ENCODE results near the gene ALPI.
"Not testable (repeated sequence)": the region's sequence is repeated elsewhere in the genome, so short reads cannot be mapped to it uniquely, and the experiment has no call there.

The ALPI gene

DNA sequence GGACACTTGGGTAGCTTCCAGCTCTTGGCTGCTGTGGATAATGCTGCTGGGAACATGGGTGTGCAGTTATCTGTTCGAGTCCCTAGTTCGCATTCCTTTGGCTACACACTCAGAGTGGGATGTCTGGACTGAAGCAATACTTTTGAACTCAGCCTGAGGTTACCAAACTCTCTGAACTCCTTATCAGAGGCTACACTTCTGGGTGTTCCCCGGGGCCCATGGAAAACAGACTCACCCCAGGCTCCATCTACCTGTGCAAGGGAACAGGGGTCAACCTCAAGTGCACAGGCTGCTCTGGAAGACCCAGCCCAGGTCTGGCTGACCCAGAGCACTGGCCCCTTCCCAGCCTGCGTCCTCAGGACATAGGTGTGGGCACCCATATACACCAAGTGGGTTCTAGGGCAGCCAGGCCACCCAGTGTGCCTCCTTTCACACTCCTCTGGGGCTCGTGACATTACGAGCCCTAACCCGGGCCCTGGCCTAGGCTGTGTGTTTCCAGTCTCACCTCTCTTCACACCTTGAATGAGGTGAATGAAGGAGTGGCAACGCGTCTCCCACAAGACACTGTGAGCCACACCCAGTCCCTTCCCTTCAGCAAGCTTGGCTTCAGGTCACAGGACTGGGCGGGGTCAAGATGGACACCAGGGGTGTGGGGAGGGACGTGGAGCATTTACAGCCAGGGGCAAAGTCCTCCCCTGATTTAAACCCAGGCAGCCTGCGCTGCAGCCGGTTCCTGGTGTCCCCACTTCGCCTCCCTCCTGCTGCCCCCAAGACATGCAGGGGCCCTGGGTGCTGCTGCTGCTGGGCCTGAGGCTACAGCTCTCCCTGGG lies at the start of gene ALPI:
TSS of gene ALPI (plus strand) at position 728 of the 830 bp plus-strand sequence. CDS start at position 775, 47 bp downstream.
- DNase-seq, result no peak

DNA sequence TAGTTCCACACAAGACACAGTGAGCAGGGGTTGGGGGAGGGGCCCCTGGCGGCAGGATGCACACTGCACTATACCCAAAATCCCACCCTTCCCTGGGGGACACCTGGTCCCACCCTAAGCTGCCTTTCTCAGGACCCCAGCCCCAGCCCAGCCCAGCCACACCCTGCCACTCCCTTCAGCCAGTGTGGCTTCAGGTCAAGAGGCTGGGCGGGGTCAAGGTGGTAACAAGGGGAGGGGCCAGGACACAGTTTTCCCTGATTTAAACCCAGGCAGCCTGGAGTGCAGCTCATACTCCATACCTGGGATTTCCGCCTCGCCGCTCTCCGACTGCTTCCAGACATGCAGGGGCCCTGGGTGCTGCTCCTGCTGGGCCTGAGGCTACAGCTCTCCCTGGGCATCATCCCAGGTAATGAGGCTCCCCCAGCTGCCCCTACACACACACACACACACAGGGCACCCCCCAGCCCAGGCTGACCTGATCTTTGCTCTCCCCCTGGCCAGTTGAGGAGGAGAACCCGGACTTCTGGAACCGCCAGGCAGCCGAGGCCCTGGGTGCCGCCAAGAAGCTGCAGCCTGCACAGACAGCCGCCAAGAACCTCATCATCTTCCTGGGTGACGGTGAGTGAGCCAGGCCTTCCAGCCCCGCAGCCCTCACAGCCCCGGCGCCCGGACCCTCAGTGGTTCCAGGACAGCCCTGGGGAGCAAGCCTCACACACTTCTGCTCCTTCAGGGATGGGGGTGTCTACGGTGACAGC lies 49.2 kb upstream of the ALPI start, which contains the start of gene ALPG:
TSS of gene ALPG (plus strand) at position 289 of the 755 bp plus-strand sequence. CDS start at position 340, 51 bp downstream.
- DNase-seq, result no peak

- DNase-seq, result not testable (repeated sequence)
These were observed 48.4 kb upstream of the ALPI start for GRCh38 chr2:232407428-232408150.

GRCh38 chr2:232408269-232408668 lies 47.7 kb upstream of the ALPI start:
- not testable (repeated sequence) for DNase-seq

- DNase-seq, result not testable (repeated sequence)
These were observed 46.3 kb upstream of the ALPI start for GRCh38 chr2:232409617-232410016.

- DNase-seq, result no peak
These were observed 45.6 kb upstream of the ALPI start for GRCh38 chr2:232410238-232410900.

GRCh38 chr2:232411901-232412629 lies 43.9 kb upstream of the ALPI start:
- no peak for DNase-seq

GRCh38 chr2:232412986-232413385 lies 43.0 kb upstream of the ALPI start:
- DNase-seq, result no peak

- no peak for DNase-seq
These were observed 40.7 kb upstream of the ALPI start for GRCh38 chr2:232415138-232415690.

DNA sequence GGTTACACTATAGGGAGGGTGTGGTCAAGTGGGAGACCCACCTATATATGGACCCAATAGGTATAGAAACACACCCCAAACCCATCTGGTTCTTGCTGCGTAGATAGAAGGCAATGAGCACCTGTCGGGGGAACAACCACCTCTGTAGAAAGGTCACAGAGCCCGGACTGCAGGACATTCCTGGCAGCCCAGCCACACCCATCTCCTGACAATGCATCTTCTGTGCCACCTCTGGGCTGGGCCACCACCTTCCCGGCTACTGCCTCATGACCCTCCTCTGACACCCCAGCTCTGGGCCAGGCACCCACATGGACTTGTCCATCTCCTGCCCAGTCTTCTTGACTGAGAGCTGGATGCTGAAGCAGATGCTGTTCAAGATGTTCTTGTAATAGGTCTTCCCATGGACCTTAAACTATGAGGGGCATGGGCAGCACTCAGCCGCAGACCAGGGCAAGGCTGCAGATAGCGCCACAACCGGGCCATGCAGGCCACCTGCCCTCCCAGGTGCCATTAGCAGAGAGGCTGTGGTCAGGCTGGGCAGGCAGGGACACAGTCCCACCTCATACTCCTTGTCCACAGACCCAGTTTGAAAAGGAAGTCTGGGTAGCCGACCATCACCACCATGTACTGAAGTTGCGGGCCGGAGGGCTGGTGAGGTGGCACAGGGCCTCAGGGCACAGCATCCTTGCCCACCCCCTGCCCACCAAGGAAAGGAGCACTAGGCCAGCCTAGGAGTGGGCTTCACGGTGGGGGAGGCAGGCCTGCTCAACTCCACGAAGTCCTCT lies 40.0 kb upstream of the ALPI start:
- no peak for DNase-seq

DNA sequence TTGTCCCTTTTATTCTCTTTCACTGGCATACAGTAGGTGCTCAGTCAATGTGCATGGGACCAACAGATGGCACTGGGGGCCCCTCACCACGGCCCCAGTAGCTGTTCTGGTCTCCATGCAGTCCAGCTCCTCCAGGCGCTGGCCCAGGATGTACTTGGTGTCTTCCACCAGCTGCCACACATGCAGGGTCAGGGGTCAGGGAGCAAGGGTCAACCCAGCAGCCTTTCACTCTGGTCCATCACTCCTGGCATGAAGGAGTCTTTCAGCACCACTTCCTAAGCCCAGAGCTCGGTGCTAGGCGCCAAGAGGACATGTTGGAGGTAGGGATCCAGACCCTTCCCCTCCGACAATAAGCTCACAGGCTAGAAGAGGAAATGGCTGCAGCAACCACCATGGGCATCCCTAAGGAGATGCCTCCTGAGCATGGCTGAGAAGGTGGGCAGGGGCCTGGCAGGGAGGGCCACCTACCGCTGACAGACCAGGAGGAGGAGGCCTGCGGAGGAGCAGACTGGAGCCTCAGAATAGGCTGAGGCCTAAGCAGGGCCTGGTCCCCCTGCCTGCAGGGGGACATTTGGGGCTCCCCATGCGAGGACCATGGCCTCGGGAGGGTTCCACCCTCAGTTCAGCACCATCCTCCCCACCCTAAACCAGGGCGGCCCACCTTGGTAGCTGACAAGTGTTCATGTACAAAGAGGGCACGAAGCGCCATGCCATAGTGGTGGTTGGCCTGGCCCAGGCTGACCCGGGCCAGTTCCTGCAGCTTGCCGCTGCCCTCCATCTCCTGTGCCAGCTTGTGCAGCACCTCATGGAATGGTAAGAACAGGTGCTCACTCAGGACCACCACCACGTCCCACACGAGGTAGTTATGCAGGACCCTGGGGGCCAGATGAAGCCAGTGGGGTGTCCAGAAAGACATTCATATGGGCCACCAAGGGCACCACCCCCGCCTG lies 39.2 kb upstream of the ALPI start:
- no peak for DNase-seq

GRCh38 chr2:232417489-232417888 lies 38.5 kb upstream of the ALPI start:
- no peak for DNase-seq

GRCh38 chr2:232418056-232418455 lies 37.9 kb upstream of the ALPI start:
- no peak for DNase-seq

- no peak for DNase-seq
These were observed 37.3 kb upstream of the ALPI start for GRCh38 chr2:232418466-232419244.

GRCh38 chr2:232419245-232420072 lies 36.5 kb upstream of the ALPI start:
- no peak for DNase-seq

GRCh38 chr2:232420073-232420454 lies 35.9 kb upstream of the ALPI start:
- DNase-seq, result no peak

DNA sequence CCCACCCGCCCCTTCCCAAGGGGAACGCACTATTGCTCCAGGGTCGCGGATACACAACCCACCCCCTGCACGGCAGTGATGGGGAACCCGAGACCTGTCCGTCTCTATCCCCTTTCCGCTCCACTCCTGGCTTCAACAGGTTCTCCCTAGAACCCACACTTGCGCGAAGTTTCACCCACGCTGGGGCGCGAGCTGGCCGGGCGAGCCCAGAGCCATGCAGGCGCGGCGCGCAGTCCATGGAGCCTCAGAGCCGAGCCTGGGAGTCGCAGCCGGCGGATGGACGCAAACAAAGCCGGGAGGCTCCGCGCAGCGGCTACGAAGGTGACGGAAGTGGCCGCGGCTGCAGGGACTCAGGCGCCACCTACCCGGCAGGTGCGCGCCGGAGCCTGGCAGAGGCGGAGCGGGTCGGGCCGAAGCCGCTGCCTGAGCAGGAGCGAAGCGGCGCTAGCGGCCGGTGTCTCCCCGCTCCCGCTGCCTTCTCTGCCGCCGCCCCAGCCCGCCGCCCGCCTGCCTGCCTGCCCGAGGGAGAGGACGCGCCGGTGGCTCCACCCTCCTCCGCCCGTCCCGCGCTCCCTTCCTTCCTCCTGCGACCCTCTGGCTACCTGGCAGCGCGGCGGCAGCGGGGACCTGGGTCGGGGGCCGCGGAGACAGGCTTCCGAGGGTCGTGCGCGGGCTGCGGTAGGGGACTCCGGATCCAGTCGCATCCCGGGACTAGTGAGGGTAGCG lies 35.3 kb upstream of the ALPI start:
- DNase-seq, result no peak
